Measurements from ENCODE around the gene C11orf68. TPM values are rescaled to one million over a fixed set of nuclear protein-coding genes. Genes with fewer than 3 reads are reported as not detected.

Gene C11orf68
- total RNA-seq, 1 experiment from 2014 or later: 15.7 TPM

DNA sequence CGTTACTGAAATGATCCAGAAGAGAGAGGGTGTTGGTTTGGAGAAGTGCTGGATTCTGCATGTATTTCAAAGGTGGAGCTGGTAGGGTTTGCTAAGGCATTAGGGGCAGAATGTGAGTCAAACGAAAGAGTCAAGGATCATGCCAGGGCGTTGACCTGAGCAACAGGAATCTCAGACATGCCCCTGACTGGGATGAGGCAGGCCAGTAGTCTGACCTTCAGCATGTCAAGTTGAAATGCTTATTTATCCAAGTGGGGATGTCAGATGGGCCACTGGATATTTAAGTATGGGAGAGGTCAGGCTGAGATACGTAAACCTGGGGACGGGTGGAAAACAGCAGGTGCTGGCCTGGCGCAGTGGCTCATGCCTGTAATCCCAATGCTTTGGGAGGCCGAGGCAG is 23.7 kb upstream of the C11orf68 start:
- Histone ChIP-seq H4K91ac (ENCODE audit: insufficient read length, low read depth, low read length) (no peak overlapping the region), H2AFZ (ENCODE audit: low read length) (no peak overlapping the region)

More for the DNA sequence above, 23.7 kb upstream of the C11orf68 start:
- no peaks in the 10 kb centered on the region for H3K79me2 ChIP-seq (ENCODE audit: insufficient read depth, low read length)
- no peak overlapping the region for H3K18ac ChIP-seq (ENCODE audit: insufficient read length, low read depth, low read length)
- no peak for DNase-seq
- no peak overlapping the region for H3K4me2 ChIP-seq (ENCODE audit: insufficient read depth, insufficient read length, low read length)
- H3K27ac Mint-ChIP-seq: peak overlapping the region in 1 of 3 experiments; percentile 13; a peak in 1 of 7 replicates
- H3K4me1 Mint-ChIP-seq: peaks cover 43 to 52% of the 10 kb centered on the region in 2 experiments
- H2AK5ac ChIP-seq (ENCODE audit: insufficient read length, low read length): no peak overlapping the region
- H4K20me1 ChIP-seq (ENCODE audit: control insufficient read depth, insufficient read depth, insufficient read length): no peaks in the 10 kb centered on the region
- H2BK20ac ChIP-seq (ENCODE audit: low read depth, low read length, poor library complexity, severe bottlenecking): no peak overlapping the region
- no peak overlapping the region for H3K56ac ChIP-seq (ENCODE audit: insufficient read length, low read depth, low read length)
- no peak overlapping the region for H3T11ph ChIP-seq (ENCODE audit: low read length)
- no peak overlapping the region for H2BK5ac ChIP-seq (ENCODE audit: insufficient read length, low read length)
- no peak overlapping the region for H3K4ac ChIP-seq (ENCODE audit: low read depth, low read length)
- H2BK12ac ChIP-seq (ENCODE audit: insufficient read length, low read depth, low read length): no peak overlapping the region
- peaks cover 20% of the 10 kb centered on the region for H3K27me3 Mint-ChIP-seq (ENCODE audit: low read depth)
- no peaks in the 10 kb centered on the region for H3K27me3 ChIP-seq (ENCODE audit: insufficient read depth, low read length)
- no peaks in the 10 kb centered on the region for H3K9me3 Mint-ChIP-seq
- peaks cover 8% of the 10 kb centered on the region for H3K23me2 ChIP-seq (ENCODE audit: insufficient read length, low read depth, low read length, poor library complexity, severe bottlenecking)
- no peak overlapping the region for H4K8ac ChIP-seq (replicated peaks; ENCODE audit: insufficient read length, low read depth, low read length)
- no peak overlapping the region for H2BK15ac ChIP-seq (ENCODE audit: low read depth, low read length)
- H3K9ac ChIP-seq (ENCODE audit: extremely low read depth, insufficient read length, low read length): no peak overlapping the region
- no peak overlapping the region for H3K4me3 Mint-ChIP-seq
- no peaks in the 10 kb centered on the region for H3K9me3 ChIP-seq (ENCODE audit: control insufficient read depth, low read depth, low read length)
- H2BK120ac ChIP-seq (ENCODE audit: low read depth, low read length, poor library complexity, severe bottlenecking): no peak overlapping the region
- H4K5ac ChIP-seq (ENCODE audit: insufficient read length, low read depth, low read length): no peak overlapping the region
- H3K14ac ChIP-seq (ENCODE audit: insufficient read depth, low read length): no peak overlapping the region
- H3K4me1 ChIP-seq (ENCODE audit: insufficient read depth, low read length): peaks cover 11% of the 10 kb centered on the region
- no peaks in the 10 kb centered on the region for H3K79me1 ChIP-seq (ENCODE audit: insufficient read depth, low read depth, low read length, poor library complexity, severe bottlenecking)
- TF ChIP-seq, protein P1, sequence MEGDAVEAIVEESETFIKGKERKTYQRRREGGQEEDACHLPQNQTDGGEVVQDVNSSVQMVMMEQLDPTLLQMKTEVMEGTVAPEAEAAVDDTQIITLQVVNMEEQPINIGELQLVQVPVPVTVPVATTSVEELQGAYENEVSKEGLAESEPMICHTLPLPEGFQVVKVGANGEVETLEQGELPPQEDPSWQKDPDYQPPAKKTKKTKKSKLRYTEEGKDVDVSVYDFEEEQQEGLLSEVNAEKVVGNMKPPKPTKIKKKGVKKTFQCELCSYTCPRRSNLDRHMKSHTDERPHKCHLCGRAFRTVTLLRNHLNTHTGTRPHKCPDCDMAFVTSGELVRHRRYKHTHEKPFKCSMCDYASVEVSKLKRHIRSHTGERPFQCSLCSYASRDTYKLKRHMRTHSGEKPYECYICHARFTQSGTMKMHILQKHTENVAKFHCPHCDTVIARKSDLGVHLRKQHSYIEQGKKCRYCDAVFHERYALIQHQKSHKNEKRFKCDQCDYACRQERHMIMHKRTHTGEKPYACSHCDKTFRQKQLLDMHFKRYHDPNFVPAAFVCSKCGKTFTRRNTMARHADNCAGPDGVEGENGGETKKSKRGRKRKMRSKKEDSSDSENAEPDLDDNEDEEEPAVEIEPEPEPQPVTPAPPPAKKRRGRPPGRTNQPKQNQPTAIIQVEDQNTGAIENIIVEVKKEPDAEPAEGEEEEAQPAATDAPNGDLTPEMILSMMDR (conservative IDR thresholded peaks at IDR 0.05): no peak
- H3K36me3 Mint-ChIP-seq (ENCODE audit: insufficient read depth in 1 of 3, low read depth in 3 of 3): peaks cover 0 to 3% (median 0%) of the 10 kb centered on the region in 3 experiments; a peak in 3 of 7 replicates
- H3K27ac ChIP-seq (ENCODE audit: insufficient read length, low read depth, low read length): no peak overlapping the region
- no CpG with 5 or more reads among the region's 7 CpGs for WGBS (ENCODE audit: extremely low coverage, insufficient read length, low lambda C conversion rate)
- H3K23ac ChIP-seq (ENCODE audit: insufficient read length, low read depth, low read length): no peak overlapping the region
